H9 (cell line): ENCODE measurements around the gene RNF26. TPM values are rescaled to one million over a fixed set of nuclear protein-coding genes. Genes with fewer than 3 reads are reported as not detected.

Experiments used
- DNase-seq: peaks from one replicate; pipeline ENCODE4 v3.0.0-alpha.2; 2017
- H2AFZ ChIP-seq: one replicate; pipeline ENCODE4 v1.6.1; 2013; ENCODE audit warnings: mild to moderate bottlenecking, low read length, control low read depth, moderate library complexity
- H2AK5ac ChIP-seq: 2 replicates; pipeline ENCODE4 v1.6.1; 2013; ENCODE audit warnings: low read length, control low read depth, mixed read lengths; ENCODE audit not compliant: insufficient read length
- H2BK120ac ChIP-seq: one replicate; pipeline ENCODE4 v1.6.1; 2013; ENCODE audit warnings: low read depth, mild to moderate bottlenecking, low read length, control low read depth, inconsistent platforms; ENCODE audit not compliant: poor library complexity, severe bottlenecking
- H2BK12ac ChIP-seq: 2 replicates; pipeline ENCODE4 v1.6.1; 2013; ENCODE audit warnings: low read length, control low read depth, mixed read lengths, low read depth; ENCODE audit not compliant: insufficient read length
- H2BK15ac ChIP-seq: 2 replicates; pipeline ENCODE4 v1.6.1; 2013; ENCODE audit warnings: low read depth, low read length, control low read depth
- H2BK20ac ChIP-seq: one replicate; pipeline ENCODE4 v1.6.1; 2013; ENCODE audit warnings: low read depth, mild to moderate bottlenecking, low read length, control low read depth, inconsistent platforms; ENCODE audit not compliant: poor library complexity, severe bottlenecking
- H2BK5ac ChIP-seq: 2 replicates; pipeline ENCODE4 v1.6.1; 2013; ENCODE audit warnings: low read length, control low read depth, mixed read lengths; ENCODE audit not compliant: insufficient read length
- H3K14ac ChIP-seq: 2 replicates; pipeline ENCODE4 v1.6.1; 2013; ENCODE audit warnings: low read length, control low read depth; ENCODE audit not compliant: insufficient read depth
- H3K18ac ChIP-seq: 2 replicates; pipeline ENCODE4 v1.6.1; 2013; ENCODE audit warnings: low read depth, mild to moderate bottlenecking, mixed read lengths, low read length, control low read depth; ENCODE audit not compliant: insufficient read length
- H3K23ac ChIP-seq: 2 replicates; pipeline ENCODE4 v1.6.1; 2013; ENCODE audit warnings: low read length, control low read depth, mixed read lengths, low read depth; ENCODE audit not compliant: insufficient read length
- H3K23me2 ChIP-seq: 2 replicates; pipeline ENCODE4 v1.6.1; 2013; ENCODE audit warnings: low read depth, mild to moderate bottlenecking, mixed read lengths, low read length, control low read depth; ENCODE audit not compliant: insufficient read length, poor library complexity, severe bottlenecking
- H3K27ac ChIP-seq: 2 replicates; pipeline ENCODE4 v1.5.1; 2013; ENCODE audit warnings: low read length, control low read depth, mixed read lengths, low read depth; ENCODE audit not compliant: insufficient read length
- H3K27me3 ChIP-seq: 2 replicates; pipeline ENCODE4 v1.6.1; 2013; ENCODE audit warnings: low read length, control low read depth, inconsistent platforms; ENCODE audit not compliant: insufficient read depth
- H3K4ac ChIP-seq: 2 replicates; pipeline ENCODE4 v1.6.1; 2013; ENCODE audit warnings: low read depth, mild to moderate bottlenecking, control low read depth, inconsistent platforms, low read length, moderate library complexity
- H3K4me1 ChIP-seq: 2 replicates; pipeline ENCODE4 v1.6.1; 2013; ENCODE audit warnings: low read length, control low read depth, inconsistent platforms; ENCODE audit not compliant: insufficient read depth
- H3K4me2 ChIP-seq: 2 replicates; pipeline ENCODE4 v1.6.1; 2013; ENCODE audit warnings: low read length, control low read depth, mixed read lengths; ENCODE audit not compliant: insufficient read length, insufficient read depth
- H3K56ac ChIP-seq: 2 replicates; pipeline ENCODE4 v1.6.1; 2013; ENCODE audit warnings: low read depth, mild to moderate bottlenecking, mixed read lengths, low read length, control low read depth; ENCODE audit not compliant: insufficient read length
- H3K79me1 ChIP-seq: 2 replicates; pipeline ENCODE4 v1.6.1; 2013; ENCODE audit warnings: low read depth, mild to moderate bottlenecking, moderate library complexity, low read length, control low read depth, inconsistent platforms; ENCODE audit not compliant: insufficient read depth, poor library complexity, severe bottlenecking
- H3K79me2 ChIP-seq: 2 replicates; pipeline ENCODE4 v1.6.1; 2013; ENCODE audit warnings: low read length, control low read depth, inconsistent platforms; ENCODE audit not compliant: insufficient read depth
- H3K9ac ChIP-seq: 2 replicates; pipeline ENCODE4 v1.6.1; 2013; ENCODE audit warnings: low read length, control low read depth, mixed read lengths; ENCODE audit not compliant: insufficient read length; ENCODE audit errors: extremely low read depth
- H3K9me3 ChIP-seq: one replicate; pipeline ENCODE4 v1.6.1; 2013; ENCODE audit warnings: low read depth, low read length, inconsistent platforms; ENCODE audit not compliant: control insufficient read depth
- H3T11ph ChIP-seq: one replicate; pipeline ENCODE4 v1.6.1; 2013; ENCODE audit warnings: mild to moderate bottlenecking, low read length, control low read depth, inconsistent platforms
- H4K20me1 ChIP-seq: one replicate; pipeline ENCODE4 v1.6.1; 2013; ENCODE audit not compliant: control insufficient read depth, insufficient read length, insufficient read depth
- H4K5ac ChIP-seq: 2 replicates; pipeline ENCODE4 v1.6.1; 2013; ENCODE audit warnings: low read depth, mild to moderate bottlenecking, mixed read lengths, low read length, control low read depth; ENCODE audit not compliant: insufficient read length
- H4K8ac ChIP-seq: replicated peaks from 2 replicates; pipeline ENCODE4 v1.6.1; 2013; ENCODE audit warnings: low read length, control low read depth, mixed read lengths, low read depth; ENCODE audit not compliant: insufficient read length
- H4K91ac ChIP-seq: 2 replicates; pipeline ENCODE4 v1.6.1; 2013; ENCODE audit warnings: low read depth, mild to moderate bottlenecking, moderate library complexity, mixed read lengths, low read length, control low read depth; ENCODE audit not compliant: insufficient read length
- H3K27ac Mint-ChIP-seq, 3 experiments: 2 replicates in 2 of 3; 3 replicates in 1 of 3; pipeline ENCODE4 v1.8.0; 2020 to 2021; ENCODE audit warnings: mixed read lengths in 3 of 3, mild to moderate bottlenecking in 1 of 3, moderate library complexity in 1 of 3
- H3K27me3 Mint-ChIP-seq: 2 replicates; pipeline ENCODE4 v1.8.0; 2021; ENCODE audit warnings: low read depth, mild to moderate bottlenecking, moderate library complexity, mixed read lengths
- H3K36me3 Mint-ChIP-seq, 3 experiments: 2 replicates in 2 of 3; 3 replicates in 1 of 3; pipeline ENCODE4 v1.8.0; 2020 to 2021; ENCODE audit warnings: low read depth in 3 of 3, mixed read lengths in 3 of 3; ENCODE audit not compliant: insufficient read depth in 1 of 3
- H3K4me1 Mint-ChIP-seq, 2 experiments: 2 replicates each; pipeline ENCODE4 v1.8.0; 2020; ENCODE audit warnings: mixed read lengths in 2 of 2
- H3K4me3 Mint-ChIP-seq, 2 experiments: 2 replicates in 1 of 2; 3 replicates in 1 of 2; pipeline ENCODE4 v1.8.0; 2020 to 2021; ENCODE audit warnings: mild to moderate bottlenecking in 2 of 2, mixed read lengths in 2 of 2, moderate library complexity in 1 of 2
- H3K9me3 Mint-ChIP-seq, 2 experiments: 2 replicates in 1 of 2; 3 replicates in 1 of 2; pipeline ENCODE4 v1.8.0; 2020; ENCODE audit warnings: mild to moderate bottlenecking in 2 of 2, mixed read lengths in 2 of 2, moderate library complexity in 1 of 2
- CTCF ChIP-seq: fragments of 200-600 bp; sonication (generic); conservative IDR thresholded peaks from 3 replicates; pipeline ENCODE4 v1.8.0; 2021; ENCODE audit warnings: antibody characterized with exemption, mild to moderate bottlenecking
- WGBS: extraction: QIAGEN DNeasy Blood & Tissue Kit; methylation state at CpG from one replicate; pipeline ENCODE4 v1.1.7; 2013; ENCODE audit warnings: missing lambda C conversion rate, low lambda C conversion rate, mixed read lengths; ENCODE audit not compliant: insufficient read length; ENCODE audit errors: extremely low coverage; 5-methylcytosine and 5-hydroxymethylcytosine counted together
- total RNA-seq: library from RNA; stranded (reverse); gene quantifications from 2 replicates; pipeline ENCODE4 v1.2.1, GENCODE V29; 2021

The RNF26 gene
- total RNA-seq, 1 experiment from 2014 or later, result 57.6 TPM

GRCh38 chr11:119341222-119342022 lies 7.1 kb downstream of the RNF26 start:
- no peak overlapping the region for H3K23ac ChIP-seq
- no peak overlapping the region for H3K18ac ChIP-seq
- H3K9me3 Mint-ChIP-seq, result no peaks in the 10 kb centered on the region; a peak in 1 of 5 replicates
- H2BK20ac ChIP-seq, result no peak overlapping the region
- no peak overlapping the region for H2AFZ ChIP-seq
- no peak overlapping the region for H2BK5ac ChIP-seq
- no CpG with 5 or more reads among the region's 16 CpGs for WGBS
- no peaks in the 10 kb centered on the region for H3K79me2 ChIP-seq
- no peak overlapping the region for H2AK5ac ChIP-seq
- H3K27me3 Mint-ChIP-seq, result peaks cover 71% of the 10 kb centered on the region
- peak; percentile 72 for DNase-seq
- H3K4me1 ChIP-seq, result no peaks in the 10 kb centered on the region; the same call in 1 of the 2 replicates
- H3K23me2 ChIP-seq, result peaks cover 19% of the 10 kb centered on the region
- H3K9ac ChIP-seq, result no peak overlapping the region
- no peaks in the 10 kb centered on the region for H4K20me1 ChIP-seq
- no peak overlapping the region for H4K91ac ChIP-seq
- no peak overlapping the region for H3K14ac ChIP-seq
- H2BK15ac ChIP-seq, result no peak overlapping the region
- no peak overlapping the region for H2BK12ac ChIP-seq
- no peak overlapping the region for H3K27ac ChIP-seq
- H3K36me3 Mint-ChIP-seq, result peaks cover 3 to 10% (median 8%) of the 10 kb centered on the region in 3 experiments; a peak in 6 of 7 replicates
- no peak overlapping the region for H3K56ac ChIP-seq
- peak overlapping the region; percentile 52 to 71 for H3K4me3 Mint-ChIP-seq
- H4K5ac ChIP-seq, result no peak overlapping the region
- peaks cover 16% of the 10 kb centered on the region for H3K27me3 ChIP-seq
- TF ChIP-seq CTCF, result no peak
- H3K79me1 ChIP-seq, result no peaks in the 10 kb centered on the region
- no peak overlapping the region for H3K4ac ChIP-seq
- H3K4me1 Mint-ChIP-seq, result peaks cover 33 to 47% of the 10 kb centered on the region in 2 experiments
- H3K9me3 ChIP-seq, result no peaks in the 10 kb centered on the region
- peak overlapping the region; percentile 56 for H3K4me2 ChIP-seq
- H2BK120ac ChIP-seq, result no peak overlapping the region
- H3K27ac Mint-ChIP-seq, result no peak overlapping the region
- no peak overlapping the region for H3T11ph ChIP-seq
- H4K8ac ChIP-seq, result no peak overlapping the region
